ENCODE data around the gene NDST4. TPM values are rescaled to one million over a fixed set of nuclear protein-coding genes. Genes with fewer than 3 reads are reported as not detected.
A peak's percentile ranks its signal among the peaks of the same experiment; 100 is the strongest.
"Not testable (repeated sequence)": the region's sequence is repeated elsewhere in the genome, so short reads cannot be mapped to it uniquely, and the experiment has no call there.

NDST4 gene
- polyA plus RNA-seq, 3 donors, result 0.62 to 0.96 (median 0.66) TPM

GRCh38 chr4:115090483-115091075 lies 22.8 kb downstream of the NDST4 start:
- peak in 1 of 11 donors; percentile 35 for DNase-seq (ENCODE audit: extremely low read depth in 1 of 11, low read depth in 9 of 11, low spot score in 4 of 11)

GRCh38 chr4:115082633-115083032 lies 30.8 kb downstream of the NDST4 start:
- DNase-seq (ENCODE audit: extremely low read depth in 1 of 11, low read depth in 9 of 11, low spot score in 4 of 11), result no peak

- DNase-seq (ENCODE audit: extremely low read depth in 1 of 11, low read depth in 9 of 11, low spot score in 4 of 11), result no peak
Measured at GRCh38 chr4:115076691-115077090, 36.7 kb downstream of the NDST4 start.

- no peak for DNase-seq (ENCODE audit: extremely low read depth in 1 of 11, low read depth in 9 of 11, low spot score in 4 of 11)
Measured at GRCh38 chr4:115058533-115058932, 54.9 kb downstream of the NDST4 start.

GRCh38 chr4:115054836-115055235 lies 58.6 kb downstream of the NDST4 start:
- DNase-seq (ENCODE audit: extremely low read depth in 1 of 11, low read depth in 9 of 11, low spot score in 4 of 11), result no peak

- DNase-seq (ENCODE audit: extremely low read depth in 1 of 11, low read depth in 9 of 11, low spot score in 4 of 11), result no peak
Measured at GRCh38 chr4:115053313-115053712, 60.1 kb downstream of the NDST4 start.

- no peak for DNase-seq (ENCODE audit: extremely low read depth in 1 of 11, low read depth in 9 of 11, low spot score in 4 of 11)
Measured at GRCh38 chr4:115042496-115042895, 70.9 kb downstream of the NDST4 start.

GRCh38 chr4:115030281-115030680 lies 83.1 kb downstream of the NDST4 start:
- DNase-seq (ENCODE audit: extremely low read depth in 1 of 11, low read depth in 9 of 11, low spot score in 4 of 11), result no peak

- no peak for DNase-seq (ENCODE audit: extremely low read depth in 1 of 11, low read depth in 9 of 11, low spot score in 4 of 11)
Measured at GRCh38 chr4:115028682-115029410, 84.6 kb downstream of the NDST4 start.

GRCh38 chr4:114999880-115000279 lies 113.5 kb downstream of the NDST4 start:
- no peak for DNase-seq (ENCODE audit: extremely low read depth in 1 of 11, low read depth in 9 of 11, low spot score in 4 of 11)

GRCh38 chr4:114998316-114998715 lies 115.1 kb downstream of the NDST4 start:
- no peak for DNase-seq (ENCODE audit: extremely low read depth in 1 of 11, low read depth in 9 of 11, low spot score in 4 of 11)

- no peak for DNase-seq (ENCODE audit: extremely low read depth in 1 of 11, low read depth in 9 of 11, low spot score in 4 of 11)
Measured at GRCh38 chr4:114997576-114998247, 115.7 kb downstream of the NDST4 start.

GRCh38 chr4:114986133-114986532 lies 127.3 kb downstream of the NDST4 start:
- no peak for DNase-seq (ENCODE audit: extremely low read depth in 1 of 11, low read depth in 9 of 11, low spot score in 4 of 11)

- DNase-seq (ENCODE audit: extremely low read depth in 1 of 11, low read depth in 9 of 11, low spot score in 4 of 11), result no peak
Measured at GRCh38 chr4:114980932-114981708, 132.3 kb downstream of the NDST4 start.

- not testable (repeated sequence) for DNase-seq (ENCODE audit: extremely low read depth in 1 of 11, low read depth in 9 of 11, low spot score in 4 of 11)
Measured at GRCh38 chr4:114980399-114980798, 133.0 kb downstream of the NDST4 start.

- no peak for DNase-seq (ENCODE audit: extremely low read depth in 1 of 11, low read depth in 9 of 11, low spot score in 4 of 11)
Measured at GRCh38 chr4:114976901-114977300, 136.5 kb downstream of the NDST4 start.

GRCh38 chr4:114964026-114964425 lies 149.4 kb downstream of the NDST4 start:
- DNase-seq (ENCODE audit: extremely low read depth in 1 of 11, low read depth in 9 of 11, low spot score in 4 of 11), result no peak

GRCh38 chr4:114945616-114946015 lies 167.8 kb downstream of the NDST4 start:
- DNase-seq (ENCODE audit: extremely low read depth in 1 of 11, low read depth in 9 of 11, low spot score in 4 of 11), result no peak

- DNase-seq (ENCODE audit: extremely low read depth in 1 of 11, low read depth in 9 of 11, low spot score in 4 of 11), result no peak
Measured at GRCh38 chr4:114941503-114941902, 171.9 kb downstream of the NDST4 start.

- DNase-seq (ENCODE audit: extremely low read depth in 1 of 11, low read depth in 9 of 11, low spot score in 4 of 11), result no peak
Measured at GRCh38 chr4:114927881-114928280, 185.5 kb downstream of the NDST4 start.
